Subcutaneous adipose tissue (tissue), 4 donors: ENCODE results near the gene GNLY. TPM values are rescaled to one million over a fixed set of nuclear protein-coding genes. Genes with fewer than 3 reads are reported as not detected.

Experiments
- CTCF ChIP-seq: fragments of 450-650 bp; IDR thresholded peaks from one replicate; pipeline ENCODE4 v1.5.1; 2016; ENCODE audit warnings: low read depth, mild to moderate bottlenecking, control low read depth, antibody characterized with exemption, moderate library complexity
- total RNA-seq, 4 donors: library from RNA; depleted of rRNA; stranded (reverse); fragments of >200 nt; gene quantifications; one replicate each; pipeline ENCODE4 v1.1.0, GENCODE V29; 2016

Gene GNLY
- total RNA-seq, 4 donors from 2014 or later = 4.6 to 10.0 (median 7.5) TPM

DNA sequence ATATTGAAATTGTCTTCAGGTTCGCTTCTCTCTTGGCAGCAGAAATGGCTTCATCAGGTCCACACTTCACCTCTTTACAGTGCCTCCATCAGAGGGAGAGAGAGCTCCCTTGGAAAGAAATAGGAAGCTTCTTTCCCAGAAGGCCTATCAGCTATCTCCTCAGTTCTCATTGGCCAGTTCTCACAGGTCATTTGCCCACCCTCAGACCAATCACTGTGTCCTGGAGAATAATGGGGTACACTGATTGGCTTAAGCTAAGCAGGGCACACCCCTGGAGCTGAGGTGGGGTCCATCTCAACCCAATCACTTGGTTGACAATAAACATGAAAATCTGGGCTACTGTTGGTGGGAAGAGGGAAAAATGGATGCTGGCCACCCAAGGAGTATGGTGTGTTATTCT, 5.2 kb downstream of the GNLY start:
- no peak for TF ChIP-seq CTCF

GRCh38 chr2:85702172-85702571, 8.0 kb downstream of the GNLY start:
- TF ChIP-seq CTCF = no peak

DNA sequence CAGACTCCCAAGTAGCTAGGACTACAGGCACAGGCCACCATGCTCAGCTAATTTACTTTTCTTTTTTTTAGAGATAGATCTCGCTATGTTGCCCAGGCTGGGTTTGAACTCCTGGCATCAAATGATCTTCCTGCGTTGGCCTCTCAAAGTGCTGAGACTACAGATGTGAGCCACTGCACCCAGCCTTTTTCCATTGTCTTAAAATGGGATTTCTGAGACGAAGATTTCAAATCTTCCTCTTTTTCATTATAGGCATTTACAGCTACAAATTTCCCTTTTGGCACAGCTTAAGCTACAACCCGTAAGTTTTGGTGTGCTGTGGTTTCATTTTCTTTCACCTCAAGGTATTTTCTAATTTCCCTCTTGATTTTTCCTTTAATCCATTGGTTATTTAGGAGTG, 8.6 kb downstream of the GNLY start:
- TF ChIP-seq CTCF = no peak

DNA sequence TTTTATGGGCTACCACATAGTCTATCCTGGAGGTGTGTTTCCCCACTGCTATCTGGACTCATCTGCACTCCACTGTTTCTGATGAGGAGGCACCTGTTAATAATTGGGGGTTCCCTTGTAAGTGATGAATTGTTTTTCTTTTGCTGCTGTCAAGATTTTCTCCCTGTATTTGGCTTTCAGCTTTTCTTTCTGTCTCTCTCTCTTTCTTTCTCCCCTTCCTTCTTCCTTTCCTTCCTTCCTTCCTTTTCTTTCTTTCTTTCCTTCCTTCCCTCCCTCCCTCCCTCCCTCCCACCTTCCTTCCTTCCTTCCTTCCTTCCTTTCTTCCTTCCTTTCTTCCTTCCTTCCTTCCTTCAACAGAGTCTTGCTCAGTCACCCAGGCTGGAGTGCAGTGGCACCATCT, 9.2 kb downstream of the GNLY start:
- no peak for TF ChIP-seq CTCF

- no peak for TF ChIP-seq CTCF
These were observed 9.9 kb downstream of the GNLY start for GRCh38 chr2:85704038-85704437.

- TF ChIP-seq CTCF = no peak
These were observed 10.9 kb downstream of the GNLY start for GRCh38 chr2:85704800-85705679.

GRCh38 chr2:85705680-85706039, 11.5 kb downstream of the GNLY start:
- TF ChIP-seq CTCF = no peak
